Kidney epithelial cell (primary cell): ENCODE measurements around the gene FUBP1. TPM values are rescaled to one million over a fixed set of nuclear protein-coding genes. Genes with fewer than 3 reads are reported as not detected.
"Not testable (repeated sequence)": the region's sequence is repeated elsewhere in the genome, so short reads cannot be mapped to it uniquely, and the experiment has no call there.

Experiments used
- DNase-seq: peaks from one replicate; pipeline ENCODE4 v3.0.0-alpha.2; 2010; ENCODE audit warnings: low read depth
- H3K27me3 ChIP-seq: 2 replicates; pipeline ENCODE4 v1.6.0; 2011; ENCODE audit warnings: low read length; ENCODE audit not compliant: control insufficient read depth, insufficient read depth
- H3K36me3 ChIP-seq: 2 replicates; pipeline ENCODE4 v1.5.1; 2011; ENCODE audit warnings: low read length; ENCODE audit not compliant: control insufficient read depth, insufficient read depth
- H3K4me3 ChIP-seq: 2 replicates; pipeline ENCODE4 v1.5.1; 2011; ENCODE audit warnings: low read depth, mild to moderate bottlenecking, control low read depth, low read length
- CTCF ChIP-seq: IDR thresholded peaks from 2 replicates; pipeline ENCODE4 v1.5.1; 2011; ENCODE audit warnings: mild to moderate bottlenecking, moderate library complexity, low read length, control low read depth, inconsistent platforms; ENCODE audit not compliant: insufficient read depth, poor library complexity, severe bottlenecking
- total RNA-seq: library from RNA; depleted of rRNA; stranded (reverse); fragments of >200 nt; gene quantifications from 2 replicates; pipeline ENCODE4 v1.2.3, GENCODE V29; 2015

The FUBP1 gene
- total RNA-seq, 1 donor from 2014 or later = 102 TPM

GRCh38 chr1:77927414-77927813 lies 51.5 kb downstream of the FUBP1 start:
- Histone ChIP-seq H3K4me3 (no peak overlapping the region), H3K27me3 (no peaks in the 10 kb centered on the region), H3K36me3 (peaks cover 1% of the 10 kb centered on the region)
- no peak for DNase-seq
- no peak for TF ChIP-seq CTCF

GRCh38 chr1:77926561-77927357 lies 52.1 kb downstream of the FUBP1 start:
- no peak for DNase-seq
- no peak for TF ChIP-seq CTCF
- peaks cover 1% of the 10 kb centered on the region for H3K36me3 ChIP-seq
- H3K4me3 ChIP-seq = no peak overlapping the region
- H3K27me3 ChIP-seq = no peaks in the 10 kb centered on the region

- DNase-seq = no peak
- Histone ChIP-seq H3K4me3 (no peak overlapping the region), H3K36me3 (peaks cover 1% of the 10 kb centered on the region), H3K27me3 (no peaks in the 10 kb centered on the region)
- no peak for TF ChIP-seq CTCF
Observed at GRCh38 chr1:77925956-77926355, 52.9 kb downstream of the FUBP1 start.

- peaks cover 1% of the 10 kb centered on the region for H3K36me3 ChIP-seq
Observed at GRCh38 chr1:77925518-77925917, 53.4 kb downstream of the FUBP1 start.

GRCh38 chr1:77918918-77919317 lies 60.0 kb downstream of the FUBP1 start:
- not testable (repeated sequence) for H3K4me3 ChIP-seq, H3K36me3 ChIP-seq, H3K27me3 ChIP-seq, DNase-seq

More at GRCh38 chr1:77925518-77925917, 53.4 kb downstream of the FUBP1 start:
- no peak for DNase-seq
- no peak overlapping the region for H3K4me3 ChIP-seq
- TF ChIP-seq CTCF = no peak
- H3K27me3 ChIP-seq = no peaks in the 10 kb centered on the region

GRCh38 chr1:77910116-77910515 lies 68.8 kb downstream of the FUBP1 start:
- Histone ChIP-seq H3K36me3 (no peaks in the 10 kb centered on the region), H3K27me3 (no peaks in the 10 kb centered on the region), H3K4me3 (no peak overlapping the region)
- DNase-seq = no peak
- TF ChIP-seq CTCF = no peak
